IMR-90 (cell line): ENCODE data around the gene NKTR. TPM values are rescaled to one million over a fixed set of nuclear protein-coding genes. Genes with fewer than 3 reads are reported as not detected.
A peak's percentile ranks its signal among the peaks of the same experiment; 100 is the strongest.

Source experiments
- ATAC-seq: fragments of 200-7000 bp; cut with Tn5 transposase; 2 replicates; pipeline ENCODE4 v1.9.1; 2020; ENCODE audit warnings: low read depth, mild to moderate bottlenecking, moderate library complexity
- BruUV-seq: library from RNA; stranded (reverse); fragments of 400-500 nt; replicated peaks from 2 replicates; lab custom pipeline; 2021; lab: Mats Ljungman, UMichigan
- CTCF ChIA-PET: fragments of 300-600 bp; formaldehyde crosslinking; extraction: SDS; loops from one replicate; lab custom pipeline; 2021; ENCODE audit warnings: antibody characterized with exemption; lab: Yijun Ruan, JAX
- POLR2A ChIA-PET: fragments of 300-600 bp; sonication (Branson Sonifier 250); formaldehyde crosslinking; loops from one replicate; lab custom pipeline; 2022; ENCODE audit warnings: antibody characterized with exemption; ENCODE audit not compliant: unreplicated experiment; lab: Charles Lee
- DNase-seq: peaks from one replicate; pipeline ENCODE4 v3.0.0; 2013
- H2AFZ ChIP-seq: replicated peaks from 2 replicates; pipeline ENCODE3; 2013; ENCODE audit warnings: low read length, mild to moderate bottlenecking; ENCODE audit not compliant: poor library complexity
- H2AK5ac ChIP-seq: 2 replicates; pipeline ENCODE4 v1.6.1; 2013; ENCODE audit warnings: low read depth, low read length, inconsistent platforms
- H2AK9ac ChIP-seq: replicated peaks from 2 replicates; pipeline ENCODE3; 2013; ENCODE audit warnings: mild to moderate bottlenecking, low read depth, low read length, moderate library complexity; ENCODE audit not compliant: poor library complexity
- H2BK120ac ChIP-seq: 2 replicates; pipeline ENCODE4 v1.6.1; 2013; ENCODE audit warnings: low read depth, low read length, inconsistent platforms
- H2BK15ac ChIP-seq: 3 replicates; pipeline ENCODE4 v1.6.1; 2013; ENCODE audit warnings: low read depth, low read length, inconsistent platforms
- H2BK20ac ChIP-seq: 2 replicates; pipeline ENCODE4 v1.6.1; 2013; ENCODE audit warnings: low read depth, mild to moderate bottlenecking, inconsistent platforms, low read length, moderate library complexity
- H2BK5ac ChIP-seq: 2 replicates; pipeline ENCODE4 v1.6.1; 2013; ENCODE audit warnings: mild to moderate bottlenecking, low read depth, low read length, inconsistent platforms; ENCODE audit not compliant: poor library complexity, severe bottlenecking
- H3K14ac ChIP-seq: replicated peaks from 2 replicates; pipeline ENCODE4 v1.6.1; 2013; ENCODE audit warnings: low read depth, low read length, inconsistent platforms
- H3K18ac ChIP-seq: 2 replicates; pipeline ENCODE4 v1.6.1; 2013; ENCODE audit warnings: low read depth, low read length, control low read depth
- H3K23ac ChIP-seq: 2 replicates; pipeline ENCODE4 v1.6.1; 2013; ENCODE audit warnings: low read depth, low read length, inconsistent platforms
- H3K27ac ChIP-seq: 2 replicates; pipeline ENCODE4 v1.5.1; 2013; ENCODE audit warnings: mild to moderate bottlenecking, control low read depth, low read length; ENCODE audit not compliant: insufficient read depth
- H3K27me3 ChIP-seq: 2 replicates; pipeline ENCODE4 v1.6.1; 2013; ENCODE audit warnings: low read length; ENCODE audit not compliant: control insufficient read depth, insufficient read depth
- H3K36me3 ChIP-seq: 2 replicates; pipeline ENCODE4 v1.6.1; 2013; ENCODE audit warnings: low read length, mixed read lengths; ENCODE audit not compliant: control insufficient read depth, insufficient read depth
- H3K4ac ChIP-seq: 2 replicates; pipeline ENCODE4 v1.6.1; 2013; ENCODE audit warnings: low read depth, low read length, inconsistent platforms
- H3K4me1 ChIP-seq: 2 replicates; pipeline ENCODE4 v1.6.1; 2013; ENCODE audit warnings: low read length, mixed read lengths; ENCODE audit not compliant: control insufficient read depth, insufficient read depth
- H3K4me2 ChIP-seq: 2 replicates; pipeline ENCODE4 v1.6.1; 2013; ENCODE audit warnings: low read depth, mild to moderate bottlenecking, control low read depth, low read length, moderate library complexity
- H3K4me3 ChIP-seq: 2 replicates; pipeline ENCODE4 v1.5.1; 2013; ENCODE audit warnings: low read depth, mild to moderate bottlenecking, control low read depth, low read length, moderate library complexity; ENCODE audit not compliant: insufficient read depth
- H3K56ac ChIP-seq: 2 replicates; pipeline ENCODE4 v1.6.1; 2013; ENCODE audit warnings: low read length, inconsistent platforms; ENCODE audit not compliant: insufficient read depth; ENCODE audit errors: extremely low read depth
- H3K79me1 ChIP-seq, 2 experiments: 2 replicates each; pipeline ENCODE4 v1.6.1; 2013; ENCODE audit warnings: low read length in 2 of 2, inconsistent platforms in 1 of 2, low read depth in 1 of 2
- H3K9ac ChIP-seq: 2 replicates; pipeline ENCODE4 v1.6.1; 2013; ENCODE audit warnings: low read depth, low read length, control low read depth
- H3K9me1 ChIP-seq: 2 replicates; pipeline ENCODE4 v1.6.1; 2013; ENCODE audit warnings: low read length, inconsistent platforms; ENCODE audit not compliant: insufficient read depth
- H3K9me3 ChIP-seq: 2 replicates; pipeline ENCODE4 v1.6.1; 2013; ENCODE audit warnings: low read length; ENCODE audit not compliant: control insufficient read depth, insufficient read depth
- H4K20me1 ChIP-seq: 2 replicates; pipeline ENCODE4 v1.6.1; 2013; ENCODE audit warnings: low read length, inconsistent platforms; ENCODE audit not compliant: insufficient read depth
- H4K5ac ChIP-seq: 2 replicates; pipeline ENCODE4 v1.6.1; 2013; ENCODE audit warnings: mild to moderate bottlenecking, low read depth, low read length, control low read depth
- H4K8ac ChIP-seq, 2 experiments: 2 replicates each; pipeline ENCODE4 v1.6.1; 2013; ENCODE audit warnings: low read depth in 2 of 2, low read length in 2 of 2, control low read depth in 1 of 2, inconsistent platforms in 1 of 2
- H4K91ac ChIP-seq: 2 replicates; pipeline ENCODE4 v1.6.1; 2013; ENCODE audit warnings: low read depth, low read length, inconsistent platforms; ENCODE audit not compliant: insufficient read depth
- BHLHE40 ChIP-seq: fragments of 150-350 bp; IDR thresholded peaks from 2 replicates; pipeline ENCODE4 v1.6.1; 2016; ENCODE audit warnings: mild to moderate bottlenecking, low read depth, low read length
- CEBPB ChIP-seq: IDR thresholded peaks from 2 replicates; pipeline ENCODE4 v1.6.1; 2012; ENCODE audit warnings: low read depth, low read length, improper control_type of control experiment
- CHD1 ChIP-seq: IDR thresholded peaks from 2 replicates; pipeline ENCODE4 v1.6.1; 2012; ENCODE audit warnings: low read depth, low read length, improper control_type of control experiment
- CTCF ChIP-seq: conservative IDR thresholded peaks from 2 replicates; pipeline ENCODE4 v1.5.1; 2012; ENCODE audit warnings: mild to moderate bottlenecking, low read depth, low read length, improper control_type of control experiment
- FOS ChIP-seq: fragments of 150-350 bp; IDR thresholded peaks from 2 replicates; pipeline ENCODE4 v1.6.1; 2016; ENCODE audit warnings: low read depth, low read length
- MAZ ChIP-seq: IDR thresholded peaks from 2 replicates; pipeline ENCODE4 v1.6.1; 2012; ENCODE audit warnings: low read depth, mild to moderate bottlenecking, low read length, improper control_type of control experiment, moderate library complexity, borderline replicate concordance
- MXI1 ChIP-seq: IDR thresholded peaks from 2 replicates; pipeline ENCODE4 v1.6.1; 2012; ENCODE audit warnings: low read depth, mild to moderate bottlenecking, low read length, moderate library complexity, borderline replicate concordance
- NFE2L2 ChIP-seq: fragments of 150-350 bp; IDR thresholded peaks from 2 replicates; pipeline ENCODE4 v1.6.1; 2016; ENCODE audit warnings: low read depth, mild to moderate bottlenecking, low read length
- POLR2A ChIP-seq: IDR thresholded peaks from 2 replicates; pipeline ENCODE4 v1.6.1; 2012; ENCODE audit warnings: mild to moderate bottlenecking, low read depth, low read length
- RCOR1 ChIP-seq: IDR thresholded peaks from 2 replicates; pipeline ENCODE4 v1.6.1; 2012; ENCODE audit warnings: mild to moderate bottlenecking, low read length, improper control_type of control experiment; ENCODE audit not compliant: insufficient replicate concordance
- SMC3 ChIP-seq: fragments of 150-350 bp; IDR thresholded peaks from 2 replicates; pipeline ENCODE4 v1.6.1; 2016; ENCODE audit warnings: low read depth, mild to moderate bottlenecking, antibody characterized with exemption, low read length, moderate library complexity
- WGBS, 2 experiments: methylation state at CpG; one replicate each; pipeline versions ENCODE4 v1.1.5 to v1.1.7; 2013; ENCODE audit warnings: missing lambda C conversion rate in 2 of 2; ENCODE audit not compliant: insufficient read length in 1 of 2; ENCODE audit errors: extremely low coverage in 2 of 2; 5-methylcytosine and 5-hydroxymethylcytosine counted together
- dilution Hi-C: fragments of 300-500 bp; cut with HindIII; formaldehyde crosslinking; loops from one replicate; pipeline ENCODE4 v1.14.3; 2018; ENCODE audit warnings: low sequenced_read_pairs; ENCODE audit not compliant: unreplicated experiment
- in situ Hi-C: fragments of 300-500 bp; cut with MboI; formaldehyde crosslinking; loops from 3 replicates; pipeline ENCODE4 v1.14.3; 2019; ENCODE audit warnings: low sequenced_read_pairs, inconsistent platforms, mixed read lengths
- intact Hi-C: fragments of 100-400 bp; cut with micrococcal nuclease; formaldehyde crosslinking; loops from 2 replicates; pipeline ENCODE4 v1.10.0; 2022
- polyA plus RNA-seq, 3 experiments: library from polyadenylated mRNA; depleted of rRNA; stranded (reverse); fragments of >200 nt; gene quantifications; 2 replicates each; pipeline ENCODE4 v1.2.3, GENCODE V29; 2012; ENCODE audit warnings: low replicate concordance in 1 of 3
- total RNA-seq: library from RNA; depleted of rRNA; stranded (reverse); fragments of >200 nt; gene quantifications from 2 replicates; pipeline ENCODE4 v1.2.3, GENCODE V29; 2012
- TF ChIP-seq, protein P1 (sequence below): fragments of 150-350 bp; IDR thresholded peaks from 2 replicates; pipeline ENCODE4 v1.6.1; 2017; ENCODE audit warnings: mild to moderate bottlenecking, antibody characterized with exemption, low read length, low read depth

NKTR gene
- total and polyA plus RNA-seq, 2 of the 4 experiments (the other 2 are of a cell fraction) = 24.0 to 30.7 TPM

- TF ChIP-seq RCOR1 = no peak
- no peak for TF ChIP-seq MXI1
- TF ChIP-seq NFE2L2 = no peak
Measured at GRCh38 chr3:42590989-42591756, 9.3 kb upstream of the NKTR start (continued).

- Histone ChIP-seq H3K4me1 (peaks cover 6% of the 10 kb centered on the region), H2BK5ac (no peak overlapping the region), H3K4me3 (peak overlapping the region; percentile 67), H2BK20ac (no peak overlapping the region), H2BK120ac (no peak overlapping the region), H3K36me3 (peaks cover 4% of the 10 kb centered on the region; the same call in 1 of the 2 replicates), H3K18ac (no peak overlapping the region), H3K27ac (peak overlapping the region; percentile 37; the same call in 1 of the 2 replicates), H3K14ac (peak overlapping the region; percentile 48; the same call in 1 of the 2 replicates), H4K91ac (no peak overlapping the region; the same call in 1 of the 2 replicates), H3K4me2 (peak overlapping the region; percentile 71), H4K5ac (peak overlapping the region; percentile 15; the same call in 1 of the 2 replicates), H3K56ac (no peak overlapping the region; the same call in 1 of the 2 replicates), H3K27me3 (no peaks in the 10 kb centered on the region), H2AFZ (peak overlapping the region; percentile 87), H2BK15ac (no peak overlapping the region), H3K4ac (peak overlapping the region; percentile 9; the same call in 1 of the 2 replicates), H4K8ac (peak overlapping the region; percentile 36 to 67; a peak in 3 of 4 replicates), H3K9me3 (no peaks in the 10 kb centered on the region), H3K23ac (peak overlapping the region; percentile 41; the same call in 1 of the 2 replicates), H2AK5ac (peak overlapping the region; percentile 59), H3K9me1 (peaks cover 9% of the 10 kb centered on the region), H2AK9ac (peak overlapping the region; percentile 92), H3K79me1 (peaks cover 21 to 32% of the 10 kb centered on the region in 2 experiments), H4K20me1 (peaks cover 3% of the 10 kb centered on the region; the same call in 1 of the 2 replicates), H3K9ac (peak overlapping the region; percentile 66)
- dilution Hi-C loops = no loop called here
- ATAC-seq = no peak
- POLR2A ChIA-PET = interaction anchor here (0.6 kb wide), 1 partner anchor 16 kb away, joined by 3 read pairs; no protein-coding TSS in a partner anchor
- intact Hi-C loops = loop anchor here (1.0 kb wide), 1 partner anchor 8 kb away; the partner anchor contains the start of gene NKTR
- in situ Hi-C loops = no loop called here
- CTCF ChIA-PET = interaction anchor here (0.7 kb wide), 1 partner anchor 11 kb away, joined by 4 read pairs; no protein-coding TSS in a partner anchor
- no CpG with 5 or more reads among the region's 4 CpGs for WGBS, 2 experiments
- DNase-seq = no peak
- BruUV-seq = no TSS peak
- TF ChIP-seq SMC3 (no peak), NFE2L2 (no peak), POLR2A (no peak), CTCF (no peak), CEBPB (no peak), BHLHE40 (no peak), FOS (no peak), CHD1 (no peak), RCOR1 (no peak), MAZ (no peak), MXI1 (no peak)
- TF ChIP-seq, protein P1, sequence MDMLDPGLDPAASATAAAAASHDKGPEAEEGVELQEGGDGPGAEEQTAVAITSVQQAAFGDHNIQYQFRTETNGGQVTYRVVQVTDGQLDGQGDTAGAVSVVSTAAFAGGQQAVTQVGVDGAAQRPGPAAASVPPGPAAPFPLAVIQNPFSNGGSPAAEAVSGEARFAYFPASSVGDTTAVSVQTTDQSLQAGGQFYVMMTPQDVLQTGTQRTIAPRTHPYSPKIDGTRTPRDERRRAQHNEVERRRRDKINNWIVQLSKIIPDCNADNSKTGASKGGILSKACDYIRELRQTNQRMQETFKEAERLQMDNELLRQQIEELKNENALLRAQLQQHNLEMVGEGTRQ = no peak
Measured at GRCh38 chr3:42591811-42592210, 8.7 kb upstream of the NKTR start.
